Kasumi-1 (cell line): ENCODE data around the gene GALNT9.
"Not testable (repeated sequence)": the region's sequence is repeated elsewhere in the genome, so short reads cannot be mapped to it uniquely, and the experiment has no call there.

Experiments
- DNase-seq, 2 experiments: peaks; one replicate each; lab custom pipeline; 2025; lab: John Stamatoyannopoulos, UW

Gene GALNT9

GRCh38 chr12:132279184-132279889 lies 50.1 kb downstream of the GALNT9 start:
- no peak for DNase-seq

DNA sequence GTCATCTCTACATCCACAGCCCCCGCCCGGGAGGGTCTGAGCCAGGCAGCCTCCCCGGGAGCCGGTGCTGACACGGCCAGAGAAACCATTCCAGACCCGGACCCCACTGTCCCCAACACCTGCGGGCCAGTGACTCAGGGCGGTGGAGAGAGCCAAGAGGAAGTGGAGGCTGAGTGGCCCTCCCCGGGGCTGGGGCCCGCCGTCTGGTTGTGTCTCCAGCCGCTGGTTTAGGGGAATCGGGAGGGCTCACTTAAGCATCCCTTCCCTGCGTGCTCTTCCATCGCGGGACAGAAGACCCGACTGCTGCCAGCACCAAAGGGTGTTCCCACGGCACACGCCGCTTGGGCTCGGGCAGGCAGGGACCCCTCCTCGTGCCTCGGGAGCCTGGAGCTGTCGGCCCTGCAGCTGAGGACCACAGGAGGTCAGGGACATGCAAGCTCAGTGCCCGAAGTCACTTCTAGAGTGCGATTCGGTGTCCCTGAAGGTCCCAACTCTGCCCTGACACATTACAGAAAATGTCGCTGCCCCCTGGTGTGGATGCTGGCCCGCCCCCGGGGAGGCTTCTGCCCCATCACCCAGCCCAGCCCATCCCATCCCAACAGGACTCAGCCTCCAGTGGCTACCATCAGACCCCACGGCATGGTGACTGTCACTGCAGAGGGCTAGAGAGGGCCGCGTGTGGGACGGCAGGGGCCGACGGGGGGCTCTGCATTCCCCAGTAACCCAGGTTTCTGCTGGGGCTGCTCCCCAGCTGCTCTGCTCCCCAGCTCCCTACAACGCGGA lies 50.8 kb downstream of the GALNT9 start:
- no peak for DNase-seq

DNA sequence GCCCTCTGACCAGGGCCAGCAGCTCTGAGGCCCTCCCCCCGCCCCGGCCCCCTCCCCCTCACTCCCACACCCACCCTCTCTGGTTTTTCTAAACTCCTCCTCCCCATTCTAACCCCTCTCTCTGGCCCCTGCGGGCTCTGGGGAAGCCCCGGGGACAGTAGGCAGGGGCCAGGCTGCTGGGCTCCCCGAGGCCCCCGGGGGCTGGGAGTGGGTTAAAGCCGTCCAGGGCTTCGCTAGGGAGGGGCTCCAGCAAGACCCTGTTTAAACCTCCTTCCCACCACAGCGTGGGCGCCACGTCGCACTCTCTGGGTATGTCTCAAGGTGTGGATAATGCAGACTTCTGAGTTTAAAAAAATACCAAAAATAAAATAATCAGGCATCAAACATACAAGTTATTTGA lies 51.4 kb downstream of the GALNT9 start:
- DNase-seq = no peak

- no peak for DNase-seq
Measured at GRCh38 chr12:132277374-132277941, 51.9 kb downstream of the GALNT9 start.

DNA sequence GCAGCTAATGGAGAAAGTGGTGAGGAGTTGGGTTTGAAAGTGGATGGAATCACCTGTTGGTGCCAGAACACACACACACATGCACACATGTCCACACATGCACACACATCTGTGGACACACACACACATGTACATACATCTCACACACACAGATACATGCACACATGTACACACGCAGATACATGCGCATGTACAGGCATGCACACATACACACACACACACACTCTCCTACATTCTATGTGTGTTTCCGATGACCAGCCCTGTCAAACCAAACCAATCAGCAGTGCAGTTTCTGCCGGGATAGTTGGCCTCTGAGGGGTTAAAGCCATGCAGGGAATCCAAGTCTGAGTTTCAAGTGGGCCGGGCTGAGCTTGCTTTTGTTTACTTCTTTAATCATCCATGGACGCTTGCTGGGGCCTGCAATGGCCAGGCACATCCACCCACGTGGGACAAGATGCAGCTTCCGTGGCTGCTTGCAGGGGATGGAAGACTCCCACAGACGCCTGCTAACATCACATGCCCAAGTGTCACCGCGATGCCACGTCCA lies 52.5 kb downstream of the GALNT9 start:
- DNase-seq = no peak

DNA sequence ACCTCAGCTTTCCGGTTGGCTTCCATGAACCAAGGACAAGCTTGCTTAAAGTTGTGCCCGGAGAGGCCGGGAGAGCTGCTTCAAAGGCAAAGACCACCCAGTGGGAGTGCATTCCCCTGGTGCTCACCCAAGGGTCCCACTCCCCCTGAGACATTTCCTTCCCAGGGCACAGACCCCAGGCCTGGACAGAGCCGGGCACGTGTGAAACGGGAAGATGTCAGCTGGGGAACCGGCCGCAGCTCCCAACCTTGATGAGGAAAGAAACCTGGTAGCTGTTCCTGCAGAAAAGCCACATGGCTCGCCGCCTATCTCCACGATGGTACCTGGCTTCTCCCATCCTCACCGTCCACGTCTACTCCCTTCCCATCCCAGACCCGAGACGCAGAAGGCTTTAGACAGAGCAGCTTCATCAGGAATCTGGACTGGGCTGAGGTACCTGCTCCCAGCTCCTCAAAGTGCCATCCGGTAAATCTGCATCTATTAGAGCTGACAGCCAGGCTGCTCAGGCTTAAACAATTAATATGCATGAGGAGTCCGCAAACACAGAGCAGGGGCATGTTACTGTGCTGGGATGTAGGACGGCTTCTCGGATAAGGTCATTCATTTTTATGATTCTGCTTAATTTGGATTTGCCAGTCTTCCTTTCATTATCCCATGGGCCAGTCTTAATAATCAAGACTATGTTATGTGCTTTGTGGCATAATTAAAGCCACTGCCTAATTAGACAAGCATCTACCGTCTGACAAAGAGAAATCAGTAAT lies 53.1 kb downstream of the GALNT9 start:
- DNase-seq = no peak

DNA sequence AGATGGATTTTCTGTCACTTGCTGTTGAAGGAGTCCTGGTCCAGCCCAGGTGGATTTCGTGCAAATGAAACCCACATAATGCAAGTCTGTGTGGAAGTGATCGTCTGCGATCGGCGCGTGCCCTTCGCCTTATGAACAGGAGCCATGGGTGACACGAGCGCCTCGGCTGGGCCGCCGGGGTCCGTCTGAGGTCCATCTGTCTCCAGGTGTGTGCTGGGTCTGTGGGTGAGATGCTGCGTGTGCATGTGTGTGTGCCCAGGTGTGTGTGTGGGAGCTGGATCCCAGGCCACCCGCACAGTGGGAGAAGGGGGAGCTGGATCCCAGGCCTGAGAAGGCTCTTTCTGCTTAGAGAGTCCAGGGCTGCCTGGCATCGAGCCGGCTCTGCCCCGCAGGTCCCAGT lies 53.8 kb downstream of the GALNT9 start:
- no peak for DNase-seq

GRCh38 chr12:132275110-132275531 lies 54.3 kb downstream of the GALNT9 start:
- DNase-seq = no peak

DNA sequence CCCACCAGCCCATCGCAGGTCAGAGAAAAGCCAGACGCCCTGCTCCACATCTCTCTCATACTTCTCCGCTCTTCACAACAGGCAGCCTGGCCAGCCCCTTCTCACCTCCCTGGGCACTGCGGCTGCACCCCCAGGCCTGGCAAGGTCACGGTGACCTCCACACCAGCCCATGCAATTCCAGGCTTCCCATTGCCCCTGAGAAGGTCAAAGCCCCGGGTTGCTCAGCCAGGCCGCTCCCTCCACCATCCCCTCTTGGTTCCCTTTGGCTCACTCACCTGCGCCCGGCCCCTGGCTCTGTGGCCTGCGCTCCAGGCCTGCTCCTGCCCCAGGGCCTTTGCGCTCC lies 55.4 kb downstream of the GALNT9 start:
- DNase-seq = no peak

- no peak for DNase-seq
Measured at GRCh38 chr12:132272711-132273110, 56.7 kb downstream of the GALNT9 start.

GRCh38 chr12:132271755-132272092 lies 57.7 kb downstream of the GALNT9 start:
- DNase-seq = no peak

DNA sequence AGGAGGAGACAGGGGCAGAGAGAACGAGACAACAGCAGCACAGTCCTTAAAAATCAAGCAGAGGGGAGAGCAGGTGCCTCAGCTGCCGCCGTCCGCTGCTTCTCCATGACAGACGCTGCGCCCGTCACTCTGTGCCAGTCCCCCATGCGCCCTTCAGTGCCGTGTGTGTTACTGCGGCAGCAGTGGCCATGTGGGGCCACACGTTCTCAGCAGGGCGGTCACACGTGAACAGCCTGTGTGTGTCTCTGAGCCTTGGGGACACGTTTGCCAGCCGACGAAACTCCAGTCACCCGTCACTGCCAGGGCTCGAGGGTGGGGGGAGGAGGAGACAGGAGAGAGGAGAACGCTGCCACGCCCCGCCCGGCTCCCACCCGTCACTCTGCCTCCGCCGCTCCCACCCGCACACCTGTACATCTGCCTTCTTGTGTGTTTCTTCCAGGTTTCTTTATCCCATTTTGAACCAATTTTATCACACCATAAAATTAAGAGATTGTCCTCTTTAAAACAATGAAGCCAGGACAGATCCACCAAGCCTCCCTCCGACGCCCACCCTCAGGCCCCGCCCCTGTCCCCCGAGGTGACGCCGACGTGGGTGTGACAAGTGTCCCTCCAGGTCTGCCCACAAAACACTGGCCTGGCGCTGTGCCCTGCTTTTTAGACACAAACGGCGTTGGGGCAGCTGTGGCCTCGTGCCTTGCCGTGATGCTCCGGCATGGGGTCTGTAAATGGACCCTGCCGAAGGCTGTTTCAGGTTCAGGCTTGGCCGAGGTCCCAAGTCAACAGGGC lies 58.2 kb downstream of the GALNT9 start:
- no peak for DNase-seq

DNA sequence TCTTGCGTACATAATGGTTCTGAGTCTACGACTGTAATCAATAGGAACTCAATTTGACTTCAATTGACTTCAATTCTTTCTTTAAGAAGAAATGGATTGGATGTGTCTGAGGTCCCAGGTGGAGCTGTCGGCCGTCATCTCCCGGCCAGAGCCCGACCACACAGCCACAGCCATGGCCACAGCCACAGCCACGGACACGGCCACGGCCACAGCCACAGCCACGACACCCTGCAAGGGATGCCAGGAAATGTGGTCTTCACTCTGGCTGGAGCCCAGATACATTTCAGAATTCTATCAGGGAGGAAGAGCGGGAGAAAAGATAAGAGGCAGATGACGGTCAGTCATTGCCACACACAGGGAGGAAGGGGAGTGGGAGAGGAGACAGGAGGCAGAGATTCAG lies 58.9 kb downstream of the GALNT9 start:
- DNase-seq = no peak

DNA sequence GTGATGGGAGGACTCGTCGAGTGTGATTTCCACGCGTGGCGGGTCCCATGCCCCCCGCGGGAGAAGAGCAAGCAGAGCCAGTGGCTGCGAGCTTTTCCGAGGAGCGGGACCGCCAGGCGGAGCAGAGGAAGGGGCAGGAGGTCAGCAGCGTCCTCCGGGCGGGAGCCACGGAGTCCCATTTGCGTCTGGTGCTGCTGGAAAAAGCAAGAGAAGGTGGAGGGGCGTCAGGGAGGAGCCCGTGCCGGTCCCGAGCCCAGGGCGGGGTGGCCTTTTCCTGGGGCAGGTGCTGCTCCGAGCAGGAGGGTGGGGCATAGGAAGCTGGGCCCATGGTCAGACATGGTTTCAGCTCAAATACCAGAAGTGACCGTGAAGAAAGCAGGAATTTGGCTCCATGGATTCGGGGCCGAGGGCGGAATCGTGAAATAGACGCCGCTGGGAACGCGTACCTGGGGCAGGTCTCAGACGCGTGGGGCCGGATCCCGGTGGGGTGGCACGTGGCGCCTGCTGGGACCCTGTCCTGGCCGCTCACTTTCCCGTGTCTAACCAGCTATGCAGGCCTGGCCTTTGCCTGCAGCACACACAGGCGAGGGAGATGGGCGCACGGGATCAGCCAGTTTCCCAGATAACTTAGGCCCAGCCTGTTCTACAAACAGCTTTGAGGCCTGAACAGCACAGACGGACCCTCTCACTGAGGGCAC lies 60.0 kb downstream of the GALNT9 start:
- no peak for DNase-seq

DNA sequence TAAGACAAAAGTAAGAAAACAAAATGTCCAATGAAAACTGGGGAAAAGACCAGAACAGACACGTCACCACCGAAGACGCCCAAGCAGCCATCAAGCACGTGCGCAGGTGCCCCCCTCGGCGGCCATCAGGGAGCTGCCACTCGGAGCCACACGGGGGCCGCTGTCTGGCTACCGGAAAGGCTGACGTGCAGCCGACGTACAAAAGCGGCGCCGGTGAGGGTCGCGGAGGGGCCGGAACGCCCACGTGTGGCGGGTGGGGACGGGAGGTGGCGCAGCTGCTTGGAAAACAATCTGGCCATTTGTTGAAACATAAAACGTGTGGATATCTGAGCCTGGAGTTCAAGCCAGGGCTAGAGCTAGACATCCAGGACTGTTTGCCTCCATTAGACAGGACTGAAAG lies 60.7 kb downstream of the GALNT9 start:
- DNase-seq = no peak

DNA sequence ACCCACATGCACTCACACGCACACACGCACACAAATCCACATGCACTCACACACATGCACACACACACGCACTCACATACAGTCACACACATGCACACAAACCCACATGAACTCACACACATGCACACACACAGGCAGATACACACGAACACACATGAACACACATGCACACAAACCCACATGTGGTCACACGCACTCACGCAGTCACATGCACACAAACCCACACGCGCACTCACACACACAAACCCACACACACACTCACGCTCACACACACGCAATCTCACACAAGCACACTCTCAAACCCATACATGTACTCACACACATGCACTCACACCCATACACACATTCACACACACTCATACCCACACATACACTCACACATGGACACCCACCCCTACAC lies 61.5 kb downstream of the GALNT9 start:
- DNase-seq = no peak

DNA sequence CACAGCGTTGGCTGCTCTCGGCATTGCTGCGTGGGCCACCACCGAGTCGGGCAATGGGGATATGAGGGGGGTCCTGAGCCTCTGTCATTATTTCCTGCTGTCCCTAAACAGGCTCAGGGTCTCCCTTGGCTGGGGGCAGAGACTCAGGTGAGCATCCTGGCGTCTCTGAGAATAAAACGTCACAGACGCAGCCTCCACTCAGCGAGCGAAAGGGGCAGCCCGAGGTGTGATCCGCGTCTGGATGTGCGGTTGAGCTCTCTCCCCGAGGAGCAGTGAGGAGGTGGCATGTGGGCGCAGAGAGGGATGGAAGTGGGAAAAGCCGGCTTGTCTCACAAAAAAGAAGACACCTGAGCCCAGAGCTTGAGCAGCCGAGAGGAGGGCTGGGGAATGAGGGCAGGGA lies 62.6 kb downstream of the GALNT9 start:
- DNase-seq = no peak

DNA sequence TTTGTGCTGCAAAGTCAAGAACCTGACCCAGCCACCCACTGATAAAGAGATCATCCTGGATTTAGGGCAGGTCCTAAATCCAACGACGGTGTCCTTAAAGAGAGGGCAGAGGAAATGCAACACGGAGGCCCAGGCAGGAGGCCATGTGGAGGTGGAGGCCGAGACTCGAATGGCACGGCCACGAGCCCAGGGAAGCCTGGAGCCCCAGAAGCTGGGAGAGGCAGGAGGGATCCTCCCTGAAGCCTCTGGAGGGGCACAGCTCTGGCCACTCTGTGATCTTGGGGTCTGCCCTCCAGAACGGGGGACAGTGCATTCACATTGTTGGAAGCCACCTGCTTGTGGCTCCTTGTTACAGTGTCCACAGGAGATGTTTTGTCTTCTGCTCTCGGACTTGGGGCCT lies 63.0 kb downstream of the GALNT9 start:
- no peak for DNase-seq

GRCh38 chr12:132265822-132266221 lies 63.6 kb downstream of the GALNT9 start:
- DNase-seq = not testable (repeated sequence)

- DNase-seq = no peak
Measured at GRCh38 chr12:132265056-132265800, 64.2 kb downstream of the GALNT9 start.
